Measurements from ENCODE around the gene MAST3. TPM values are rescaled to one million over a fixed set of nuclear protein-coding genes. Genes with fewer than 3 reads are reported as not detected.

The MAST3 gene
- polyA plus RNA-seq, 1 of the 3 experiments (the other 2 are of a cell fraction) = 4.5 TPM

GRCh38 chr19:18091217-18091608 is 6.4 kb upstream of the MAST3 start:
- Histone ChIP-seq H3K9me2 (no peaks in the 10 kb centered on the region), H3K4me3 (ENCODE audit: low read depth in 2 of 2, low read length in 1 of 2) (no peak overlapping the region), H2AFZ (ENCODE audit: low read depth) (no peak overlapping the region), H3K27ac (ENCODE audit: low read depth in 2 of 2, low read length in 1 of 2) (no peak overlapping the region), H3K79me2 (ENCODE audit: insufficient read depth) (no peaks in the 10 kb centered on the region), H3K9ac (no peak overlapping the region), H4K20me1 (ENCODE audit: insufficient read depth) (no peaks in the 10 kb centered on the region), H3K9me3 (no peaks in the 10 kb centered on the region), H3K4me2 (no peak overlapping the region), H3K36me3 (replicated peaks in 1 of 2; ENCODE audit: control insufficient read depth in 1 of 2, insufficient read depth in 2 of 2, low read length in 1 of 2) (no peaks in the 10 kb centered on the region), H3K4me1 (ENCODE audit: control insufficient read depth in 1 of 2, insufficient read depth in 2 of 2, low read depth in 1 of 2, low read length in 1 of 2) (no peaks in the 10 kb centered on the region), H3K27me3 (ENCODE audit: insufficient read depth) (no peaks in the 10 kb centered on the region), H3F3A (replicated peaks; ENCODE audit: insufficient read depth) (peaks cover 4% of the 10 kb centered on the region)
- no peak for DNase-seq
- ChIA-PET CTCF (interaction anchor here (2.1 kb wide), 1 partner anchor 32 kb away, joined by 6 read pairs; no protein-coding TSS in a partner anchor), POLR2A (no interaction called here)
- WGBS (ENCODE audit: low lambda C conversion rate) = 62% methylated on average over 9 of the region's 12 CpGs
- TF ChIP-seq MEF2A (IDR thresholded peaks at IDR 0.05; ENCODE audit: borderline replicate concordance, low read depth) (no peak), ELF1 (IDR thresholded peaks at IDR 0.05) (no peak), NRF1 (IDR thresholded peaks at IDR 0.05; ENCODE audit: low read depth, low read length) (no peak), IRF3 (IDR thresholded peaks at IDR 0.05; ENCODE audit: low read depth, low read length) (no peak), FOXJ3 (CRISPR knock-in tag; IDR thresholded peaks at IDR 0.05) (no peak), CTCF (IDR thresholded peaks at IDR 0.05) (no peak), YY1 (IDR thresholded peaks at IDR 0.05; ENCODE audit: low read depth) (no peak), FOXM1 (IDR thresholded peaks at IDR 0.05; ENCODE audit: low read depth) (no peak), TCF12 (IDR thresholded peaks at IDR 0.05) (no peak), EZH2phosphoT487 (IDR thresholded peaks at IDR 0.05; ENCODE audit: borderline replicate concordance, low read depth) (no peak), RAD21 (IDR thresholded peaks at IDR 0.05; ENCODE audit: low read length) (no peak), CHD2 (IDR thresholded peaks at IDR 0.05; ENCODE audit: low read length, partially characterized antibody) (no peak), MXI1 (IDR thresholded peaks at IDR 0.05; ENCODE audit: low read depth, low read length) (no peak)

- POLR2A ChIA-PET = no interaction called here
- Histone ChIP-seq H3K27me3 (ENCODE audit: insufficient read depth) (no peaks in the 10 kb centered on the region), H2AFZ (ENCODE audit: low read depth) (no peak overlapping the region), H3K36me3 (replicated peaks in 1 of 2; ENCODE audit: control insufficient read depth in 1 of 2, insufficient read depth in 2 of 2, low read length in 1 of 2) (no peaks in the 10 kb centered on the region), H3K4me1 (ENCODE audit: control insufficient read depth in 1 of 2, insufficient read depth in 2 of 2, low read depth in 1 of 2, low read length in 1 of 2) (peaks cover 4 to 8% of the 10 kb centered on the region in 2 experiments; a peak in 2 of 4 replicates), H3K27ac (ENCODE audit: low read depth in 2 of 2, low read length in 1 of 2) (no peak overlapping the region), H4K20me1 (ENCODE audit: insufficient read depth) (no peaks in the 10 kb centered on the region), H3K79me2 (ENCODE audit: insufficient read depth) (no peaks in the 10 kb centered on the region), H3K9ac (no peak overlapping the region), H3K4me3 (ENCODE audit: low read depth in 2 of 2, low read length in 1 of 2) (no peak overlapping the region), H3K4me2 (no peak overlapping the region), H3K9me3 (no peaks in the 10 kb centered on the region), H3K9me2 (no peaks in the 10 kb centered on the region), H3F3A (replicated peaks; ENCODE audit: insufficient read depth) (peaks cover 9% of the 10 kb centered on the region)
- TF ChIP-seq, protein P1, sequence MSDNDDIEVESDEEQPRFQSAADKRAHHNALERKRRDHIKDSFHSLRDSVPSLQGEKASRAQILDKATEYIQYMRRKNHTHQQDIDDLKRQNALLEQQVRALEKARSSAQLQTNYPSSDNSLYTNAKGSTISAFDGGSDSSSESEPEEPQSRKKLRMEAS (IDR thresholded peaks at IDR 0.05; ENCODE audit: low read depth) = peak; percentile 64
- TF ChIP-seq RXRA (IDR thresholded peaks at IDR 0.05; ENCODE audit: borderline replicate concordance, low read depth) (no peak), USF1 (IDR thresholded peaks at IDR 0.05; ENCODE audit: borderline replicate concordance, low read depth) (peak; percentile 81), REST (IDR thresholded peaks at IDR 0.05; ENCODE audit: low read depth, low read length) (no peak)
- WGBS (ENCODE audit: low lambda C conversion rate) = 48% methylated on average over 6 of the region's 6 CpGs
- CTCF ChIA-PET = interaction anchor here (0.7 to 1.0 kb wide), 2 partner anchors 16 to 67 kb away, joined by 3 read pairs; no protein-coding TSS in a partner anchor
- DNase-seq = peak; percentile 48
Observed at GRCh38 chr19:18093439-18094161, 4.0 kb upstream of the MAST3 start.
